Spleen (tissue), 7 donors: ENCODE results near the gene PTHLH.

Source experiments
- CTCF ChIP-seq, 11 experiments: fragments of 200-600 bp in 7 of 11; fragments of 450-650 bp in 4 of 11; sonication (generic) in 4 of 11; IDR thresholded peaks in 8 of 11; conservative IDR thresholded peaks in 3 of 11; 1 replicate in 7 of 11; 2 replicates in 4 of 11; pipeline versions ENCODE4 v1.4.0 to v1.8.0; 2016 to 2021; ENCODE audit warnings: antibody characterized with exemption in 11 of 11, inconsistent platforms in 4 of 11, mild to moderate bottlenecking in 1 of 11
- POLR2A ChIP-seq, 3 donors: fragments of 450-650 bp; IDR thresholded peaks; one replicate each; pipeline ENCODE4 v1.5.1; 2017; ENCODE audit warnings: antibody characterized with exemption in 3 of 3, mild to moderate bottlenecking in 1 of 3
- POLR2AphosphoS5 ChIP-seq, 3 donors: sonication (generic); formaldehyde crosslinking; IDR thresholded peaks; one replicate each; pipeline ENCODE4 v1.5.1; 2017; ENCODE audit warnings: antibody characterized with exemption in 3 of 3
- donor health status: DM: no; HTN: no; CAD: no; lungs with moderate emphysema.
- donor health status: DM: no; HTN: no; CAD: no.
- donor health status: DM: no; HTN: no; CAD: no.

DNA sequence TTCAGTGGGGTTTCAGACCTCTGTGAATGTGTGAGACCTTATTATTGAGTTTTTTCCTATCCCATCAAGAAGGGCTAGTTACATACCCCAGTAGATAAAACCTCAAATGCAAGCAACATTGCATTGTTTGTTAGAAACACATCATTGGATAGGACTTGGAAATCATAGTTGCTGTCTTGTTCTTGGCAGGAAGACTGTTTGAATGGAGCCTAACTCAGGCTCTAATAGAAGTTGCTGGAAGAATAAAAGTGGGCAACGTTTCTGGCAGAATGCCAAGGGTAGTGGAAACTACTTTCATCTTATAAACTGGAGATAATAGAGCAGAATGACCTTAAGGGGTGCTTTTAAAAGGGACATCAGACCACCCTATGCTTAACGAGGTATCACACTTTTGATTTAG, 9.9 kb upstream of the PTHLH start:
- no peak for TF ChIP-seq CTCF (IDR thresholded peaks at IDR 0.05 in 8 of 11, conservative IDR thresholded peaks at IDR 0.05 in 3 of 11)
- TF ChIP-seq POLR2A (IDR thresholded peaks at IDR 0.05): no peak
- no peak for TF ChIP-seq POLR2AphosphoS5 (IDR thresholded peaks at IDR 0.05)
